Measurements from ENCODE around the gene TANC1.

The TANC1 gene

GRCh38 chr2:159196393-159196925 lies 228.0 kb downstream of the TANC1 start:
- no peak for DNase-seq (ENCODE audit: low read depth)

GRCh38 chr2:159199236-159199635 lies 230.8 kb downstream of the TANC1 start:
- no peak for DNase-seq (ENCODE audit: low read depth)

GRCh38 chr2:159199761-159200465 lies 231.5 kb downstream of the TANC1 start:
- DNase-seq (ENCODE audit: low read depth) = no peak

GRCh38 chr2:159200498-159200897 lies 232.1 kb downstream of the TANC1 start:
- DNase-seq (ENCODE audit: low read depth) = no peak

- DNase-seq (ENCODE audit: low read depth) = no peak
Measured at GRCh38 chr2:159201360-159202063, 233.1 kb downstream of the TANC1 start.

- peak; percentile 96 for DNase-seq (ENCODE audit: low read depth)
Measured at GRCh38 chr2:159202568-159203071, 234.2 kb downstream of the TANC1 start.

- no peak for DNase-seq (ENCODE audit: low read depth)
Measured at GRCh38 chr2:159204381-159205144, 236.1 kb downstream of the TANC1 start.

- DNase-seq (ENCODE audit: low read depth) = no peak
Measured at GRCh38 chr2:159206736-159207380, 238.4 kb downstream of the TANC1 start.

GRCh38 chr2:159208438-159208837 lies 240.0 kb downstream of the TANC1 start:
- DNase-seq (ENCODE audit: low read depth) = no peak

- DNase-seq (ENCODE audit: low read depth) = no peak
Measured at GRCh38 chr2:159209341-159210306, 241.2 kb downstream of the TANC1 start.

- DNase-seq (ENCODE audit: low read depth) = no peak
Measured at GRCh38 chr2:159211447-159212396, 243.3 kb downstream of the TANC1 start.

- no peak for DNase-seq (ENCODE audit: low read depth)
Measured at GRCh38 chr2:159213296-159213695, 244.9 kb downstream of the TANC1 start.

- DNase-seq (ENCODE audit: low read depth) = no peak
Measured at GRCh38 chr2:159214325-159214865, 246.0 kb downstream of the TANC1 start.

GRCh38 chr2:159215116-159215515 lies 246.7 kb downstream of the TANC1 start:
- DNase-seq (ENCODE audit: low read depth) = no peak

GRCh38 chr2:159217676-159218075 lies 249.2 kb downstream of the TANC1 start:
- no peak for DNase-seq (ENCODE audit: low read depth)

GRCh38 chr2:159218389-159218788 lies 249.9 kb downstream of the TANC1 start:
- no peak for DNase-seq (ENCODE audit: low read depth)

GRCh38 chr2:159219394-159219998 lies 251.1 kb downstream of the TANC1 start:
- DNase-seq (ENCODE audit: low read depth) = no peak

GRCh38 chr2:159224061-159224813 lies 255.8 kb downstream of the TANC1 start:
- no peak for DNase-seq (ENCODE audit: low read depth)
